Endothelial cell (in vitro differentiated cells): ENCODE data around the gene CUBN. TPM values are rescaled to one million over a fixed set of nuclear protein-coding genes. Genes with fewer than 3 reads are reported as not detected.

ENCODE experiments used
- DNase-seq: peaks from one replicate; pipeline ENCODE4 v3.0.0; 2021; ENCODE audit warnings: low spot score
- H3K27ac Mint-ChIP-seq: one replicate; pipeline ENCODE4 v1.8.0; 2021; ENCODE audit warnings: mixed read lengths, inconsistent platforms; ENCODE audit not compliant: unreplicated experiment
- H3K27me3 Mint-ChIP-seq: one replicate; pipeline ENCODE4 v1.8.0; 2021; ENCODE audit warnings: mild to moderate bottlenecking, moderate library complexity, mixed read lengths, inconsistent platforms; ENCODE audit not compliant: unreplicated experiment
- H3K36me3 Mint-ChIP-seq: one replicate; pipeline ENCODE4 v1.8.0; 2021; ENCODE audit warnings: mild to moderate bottlenecking, low read depth, mixed read lengths, inconsistent platforms; ENCODE audit not compliant: unreplicated experiment
- H3K4me1 Mint-ChIP-seq: one replicate; pipeline ENCODE4 v1.8.0; 2021; ENCODE audit warnings: mild to moderate bottlenecking, mixed read lengths, inconsistent platforms; ENCODE audit not compliant: unreplicated experiment
- H3K4me3 Mint-ChIP-seq: one replicate; pipeline ENCODE4 v1.8.0; 2021; ENCODE audit warnings: mild to moderate bottlenecking, mixed read lengths, inconsistent platforms; ENCODE audit not compliant: unreplicated experiment
- H3K9me3 Mint-ChIP-seq: one replicate; pipeline ENCODE4 v1.8.0; 2021; ENCODE audit warnings: mixed read lengths, inconsistent platforms; ENCODE audit not compliant: unreplicated experiment
- total RNA-seq: library from RNA; stranded (reverse); fragmentation: NEBNext Ultra II Directional; extraction: Animal tissue kit (Norgen Biotek cat#: 25700); gene quantifications from one replicate; pipeline ENCODE4 v1.2.1, GENCODE V29; 2021; ENCODE audit not compliant: unreplicated experiment
- TF ChIP-seq, protein P1 (sequence below): fragments of 200-600 bp; sonication (generic); IDR thresholded peaks from one replicate; pipeline ENCODE4 v1.5.0; 2021; ENCODE audit warnings: antibody characterized with exemption; ENCODE audit not compliant: unreplicated experiment

Gene CUBN
- total RNA-seq, 1 donor from 2014 or later: 8.8 TPM

GRCh38 chr10:16788778-16789177 lies 340.8 kb downstream of the CUBN start:
- H3K9me3 Mint-ChIP-seq: no peaks in the 10 kb centered on the region
- peaks cover 29% of the 10 kb centered on the region for H3K4me1 Mint-ChIP-seq
- no peak for DNase-seq
- TF ChIP-seq, protein P1, sequence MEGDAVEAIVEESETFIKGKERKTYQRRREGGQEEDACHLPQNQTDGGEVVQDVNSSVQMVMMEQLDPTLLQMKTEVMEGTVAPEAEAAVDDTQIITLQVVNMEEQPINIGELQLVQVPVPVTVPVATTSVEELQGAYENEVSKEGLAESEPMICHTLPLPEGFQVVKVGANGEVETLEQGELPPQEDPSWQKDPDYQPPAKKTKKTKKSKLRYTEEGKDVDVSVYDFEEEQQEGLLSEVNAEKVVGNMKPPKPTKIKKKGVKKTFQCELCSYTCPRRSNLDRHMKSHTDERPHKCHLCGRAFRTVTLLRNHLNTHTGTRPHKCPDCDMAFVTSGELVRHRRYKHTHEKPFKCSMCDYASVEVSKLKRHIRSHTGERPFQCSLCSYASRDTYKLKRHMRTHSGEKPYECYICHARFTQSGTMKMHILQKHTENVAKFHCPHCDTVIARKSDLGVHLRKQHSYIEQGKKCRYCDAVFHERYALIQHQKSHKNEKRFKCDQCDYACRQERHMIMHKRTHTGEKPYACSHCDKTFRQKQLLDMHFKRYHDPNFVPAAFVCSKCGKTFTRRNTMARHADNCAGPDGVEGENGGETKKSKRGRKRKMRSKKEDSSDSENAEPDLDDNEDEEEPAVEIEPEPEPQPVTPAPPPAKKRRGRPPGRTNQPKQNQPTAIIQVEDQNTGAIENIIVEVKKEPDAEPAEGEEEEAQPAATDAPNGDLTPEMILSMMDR: no peak
- peaks cover 5% of the 10 kb centered on the region for H3K27me3 Mint-ChIP-seq
- H3K27ac Mint-ChIP-seq: no peak overlapping the region
- no peak overlapping the region for H3K4me3 Mint-ChIP-seq
- H3K36me3 Mint-ChIP-seq: peaks cover 35% of the 10 kb centered on the region

GRCh38 chr10:16788125-16788524 lies 341.5 kb downstream of the CUBN start:
- no peak overlapping the region for H3K27ac Mint-ChIP-seq
- H3K9me3 Mint-ChIP-seq: no peaks in the 10 kb centered on the region
- TF ChIP-seq, protein P1: no peak
- peak overlapping the region; percentile 24 for H3K4me3 Mint-ChIP-seq
- DNase-seq: no peak
- H3K36me3 Mint-ChIP-seq: peaks cover 29% of the 10 kb centered on the region
- peaks cover 4% of the 10 kb centered on the region for H3K27me3 Mint-ChIP-seq
- H3K4me1 Mint-ChIP-seq: peaks cover 29% of the 10 kb centered on the region

DNA sequence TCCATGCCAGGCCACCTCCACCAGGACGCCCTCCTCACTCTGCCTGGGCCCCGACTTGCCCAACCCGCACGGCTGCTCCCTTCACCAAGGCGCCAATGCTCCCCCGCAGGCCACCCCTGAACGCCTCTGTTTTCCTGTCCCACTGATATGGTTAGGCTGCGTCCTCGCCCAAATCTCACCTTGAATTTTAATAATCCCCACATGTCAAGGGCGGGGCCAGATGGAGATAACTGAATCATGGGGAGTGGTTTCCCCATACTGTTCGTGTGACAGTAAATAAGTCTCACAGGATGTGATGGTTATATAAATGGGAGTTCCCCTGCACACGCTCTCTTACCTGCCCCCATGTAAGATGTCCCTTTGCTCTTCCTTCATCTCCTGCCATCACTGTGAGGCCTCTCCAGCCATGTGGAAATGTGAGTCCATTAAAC lies 342.2 kb downstream of the CUBN start:
- Mint-ChIP-seq H3K9me3 (no peaks in the 10 kb centered on the region), H3K27ac (no peak overlapping the region)

GRCh38 chr10:16780338-16780880 lies 349.2 kb downstream of the CUBN start:
- no peak overlapping the region for H3K27ac Mint-ChIP-seq
- H3K9me3 Mint-ChIP-seq: no peaks in the 10 kb centered on the region
- no peak for DNase-seq
- peaks cover 36% of the 10 kb centered on the region for H3K4me1 Mint-ChIP-seq
- peaks cover 12% of the 10 kb centered on the region for H3K36me3 Mint-ChIP-seq
- H3K4me3 Mint-ChIP-seq: no peak overlapping the region
- peaks cover 5% of the 10 kb centered on the region for H3K27me3 Mint-ChIP-seq
- TF ChIP-seq, protein P1: no peak

More for the DNA sequence above, 342.2 kb downstream of the CUBN start:
- peaks cover 4% of the 10 kb centered on the region for H3K27me3 Mint-ChIP-seq
- peaks cover 29% of the 10 kb centered on the region for H3K4me1 Mint-ChIP-seq
- peaks cover 28% of the 10 kb centered on the region for H3K36me3 Mint-ChIP-seq
- no peak for DNase-seq
- TF ChIP-seq, protein P1: no peak
- no peak overlapping the region for H3K4me3 Mint-ChIP-seq

GRCh38 chr10:16779384-16779915 lies 350.2 kb downstream of the CUBN start:
- Mint-ChIP-seq H3K4me3 (no peak overlapping the region), H3K9me3 (no peaks in the 10 kb centered on the region), H3K4me1 (peaks cover 40% of the 10 kb centered on the region), H3K27me3 (peaks cover 5% of the 10 kb centered on the region), H3K36me3 (peaks cover 7% of the 10 kb centered on the region), H3K27ac (no peak overlapping the region)
- TF ChIP-seq, protein P1: no peak
- no peak for DNase-seq
